Progenitor cell of endocrine pancreas (in vitro differentiated cells): ENCODE measurements around the gene GLP2R. TPM values are rescaled to one million over a fixed set of nuclear protein-coding genes. Genes with fewer than 3 reads are reported as not detected.

Experiments used
- DNase-seq: peaks from one replicate; pipeline ENCODE4 v3.0.0; 2021; ENCODE audit warnings: low spot score; ENCODE audit not compliant: unreplicated experiment
- H3K27ac Mint-ChIP-seq: 2 replicates; pipeline ENCODE4 v1.8.0; 2021; ENCODE audit warnings: mild to moderate bottlenecking, moderate library complexity, mixed read lengths
- H3K27me3 Mint-ChIP-seq: 2 replicates; pipeline ENCODE4 v1.8.0; 2021; ENCODE audit warnings: mixed read lengths
- H3K36me3 Mint-ChIP-seq: 2 replicates; pipeline ENCODE4 v1.8.0; 2022; ENCODE audit warnings: mixed read lengths; ENCODE audit not compliant: insufficient read depth
- H3K4me1 Mint-ChIP-seq: 2 replicates; pipeline ENCODE4 v1.8.0; 2021; ENCODE audit warnings: low read depth, mixed read lengths
- H3K4me3 Mint-ChIP-seq: 2 replicates; pipeline ENCODE4 v1.8.0; 2021; ENCODE audit warnings: low read depth, mild to moderate bottlenecking, moderate library complexity, mixed read lengths
- H3K9me3 Mint-ChIP-seq: 2 replicates; pipeline ENCODE4 v1.8.0; 2021; ENCODE audit warnings: low read depth, mixed read lengths
- CTCF ChIP-seq: fragments of 200-600 bp; sonication (generic); IDR thresholded peaks from one replicate; pipeline ENCODE4 v1.5.0; 2021; ENCODE audit warnings: antibody characterized with exemption, mild to moderate bottlenecking; ENCODE audit not compliant: unreplicated experiment
- total RNA-seq: library from RNA; stranded (reverse); gene quantifications from 2 replicates; pipeline ENCODE4 v1.2.1, GENCODE V29; 2021

GLP2R gene
- total RNA-seq, 1 donor from 2014 or later = not detected

- Mint-ChIP-seq H3K9me3 (peaks cover 10% of the 10 kb centered on the region), H3K4me1 (no peaks in the 10 kb centered on the region)
Observed at GRCh38 chr17:9862949-9863348, 37.2 kb downstream of the GLP2R start.

GRCh38 chr17:9865586-9865985 lies 39.9 kb downstream of the GLP2R start:
- DNase-seq = no peak
- Mint-ChIP-seq H3K9me3 (peaks cover 7% of the 10 kb centered on the region), H3K4me1 (no peaks in the 10 kb centered on the region), H3K4me3 (no peak overlapping the region), H3K27me3 (peaks cover 16% of the 10 kb centered on the region), H3K27ac (no peak overlapping the region), H3K36me3 (no peaks in the 10 kb centered on the region)
- no peak for TF ChIP-seq CTCF

More at GRCh38 chr17:9862949-9863348, 37.2 kb downstream of the GLP2R start:
- TF ChIP-seq CTCF = no peak
- Mint-ChIP-seq H3K27me3 (peaks cover 6% of the 10 kb centered on the region), H3K27ac (no peak overlapping the region), H3K36me3 (no peaks in the 10 kb centered on the region), H3K4me3 (no peak overlapping the region)
- DNase-seq = no peak

- Mint-ChIP-seq H3K36me3 (no peaks in the 10 kb centered on the region), H3K4me3 (no peak overlapping the region), H3K9me3 (peaks cover 4% of the 10 kb centered on the region), H3K4me1 (no peaks in the 10 kb centered on the region), H3K27ac (no peak overlapping the region), H3K27me3 (peaks cover 16% of the 10 kb centered on the region)
- DNase-seq = no peak
- TF ChIP-seq CTCF = no peak
Observed at GRCh38 chr17:9868552-9868951, 42.8 kb downstream of the GLP2R start.

GRCh38 chr17:9872852-9873251 lies 47.1 kb downstream of the GLP2R start:
- TF ChIP-seq CTCF = no peak
- H3K9me3 Mint-ChIP-seq = no peaks in the 10 kb centered on the region
- no peak for DNase-seq
- no peaks in the 10 kb centered on the region for H3K36me3 Mint-ChIP-seq
- no peak overlapping the region for H3K4me3 Mint-ChIP-seq
- no peak overlapping the region for H3K27ac Mint-ChIP-seq
- H3K27me3 Mint-ChIP-seq = peaks cover 11% of the 10 kb centered on the region
- no peaks in the 10 kb centered on the region for H3K4me1 Mint-ChIP-seq

GRCh38 chr17:9874722-9875121 lies 49.0 kb downstream of the GLP2R start:
- H3K36me3 Mint-ChIP-seq = no peaks in the 10 kb centered on the region
- no peak for DNase-seq

More at GRCh38 chr17:9874722-9875121, 49.0 kb downstream of the GLP2R start:
- no peak for TF ChIP-seq CTCF
- no peak overlapping the region for H3K4me3 Mint-ChIP-seq
- H3K27ac Mint-ChIP-seq = no peak overlapping the region
- no peaks in the 10 kb centered on the region for H3K4me1 Mint-ChIP-seq
- peaks cover under 1% of the 10 kb centered on the region for H3K27me3 Mint-ChIP-seq
- H3K9me3 Mint-ChIP-seq = no peaks in the 10 kb centered on the region
